GM19467 (cell line): ENCODE results near the gene CD37.

Experiments
- ATAC-seq: cut with Tn5 transposase; IDR thresholded peaks from one replicate; pipeline ENCODE4 v1.9.1; 2021; ENCODE audit warnings: mild to moderate bottlenecking, moderate library complexity; ENCODE audit not compliant: unreplicated experiment

The CD37 gene

DNA sequence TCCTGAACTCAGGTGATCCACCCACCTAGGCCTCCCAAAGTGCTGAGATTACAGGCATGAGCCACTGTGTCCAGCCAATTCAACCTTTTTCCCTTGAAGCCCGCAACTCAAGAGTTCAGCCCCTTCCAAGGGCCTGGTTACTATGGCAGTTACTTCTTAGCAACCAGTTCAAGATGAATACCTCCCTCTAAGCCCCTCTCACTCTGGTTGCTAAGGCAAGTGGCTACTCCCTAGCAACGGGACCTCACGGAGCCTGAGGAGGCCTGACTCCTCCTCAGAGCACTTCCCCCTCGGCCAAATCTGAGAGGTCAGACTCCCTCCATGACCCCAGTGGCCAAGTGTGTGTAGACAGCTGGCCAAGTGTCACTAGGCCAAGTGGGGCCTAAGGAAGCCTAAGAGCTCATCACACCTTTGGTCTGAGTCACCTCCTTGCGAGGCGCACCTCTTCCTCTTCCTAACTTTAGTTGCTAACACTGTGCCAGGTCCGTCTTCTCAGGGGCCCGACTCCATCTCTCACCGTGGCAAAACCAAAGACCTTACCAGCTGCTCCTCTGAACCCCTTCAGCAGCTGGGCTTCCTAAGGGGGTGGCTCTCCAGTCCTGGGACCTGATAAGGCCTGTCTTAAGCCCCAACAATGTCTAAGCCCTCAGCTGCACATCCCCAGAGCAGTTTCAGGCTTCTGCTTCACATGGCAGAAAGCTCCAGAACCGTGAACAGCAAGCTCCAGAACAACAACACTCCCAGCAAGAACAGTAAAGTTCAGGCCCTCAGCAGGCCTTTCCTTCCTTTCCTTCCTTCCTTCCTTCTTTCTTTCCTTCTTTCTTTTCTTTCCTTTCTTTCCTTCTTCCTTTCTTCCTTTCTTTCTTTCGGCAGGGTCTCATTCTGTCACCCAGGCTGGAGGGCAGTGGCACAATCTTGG lies 9.6 kb downstream of the CD37 start:
- ATAC-seq: no peak

DNA sequence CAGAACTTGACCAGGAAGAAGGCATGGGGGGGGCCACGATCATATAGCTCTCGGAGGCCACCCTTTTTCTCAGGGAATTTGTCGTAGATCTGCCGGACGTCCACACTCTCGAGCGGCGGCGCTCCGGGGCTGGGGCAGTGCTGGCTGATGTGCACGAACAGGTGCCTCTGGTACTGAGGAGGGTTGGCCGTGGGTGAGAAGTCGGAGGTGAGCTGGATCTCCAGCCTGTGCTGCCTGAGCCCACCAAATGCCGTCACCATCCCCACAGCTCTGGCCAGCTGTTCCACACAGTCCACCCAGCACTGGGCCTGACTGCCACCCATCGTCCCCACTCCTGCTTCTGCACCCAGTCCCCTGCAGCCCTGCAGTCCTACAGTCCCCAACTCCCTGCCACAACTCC lies 12.0 kb downstream of the CD37 start:
- ATAC-seq: no peak

DNA sequence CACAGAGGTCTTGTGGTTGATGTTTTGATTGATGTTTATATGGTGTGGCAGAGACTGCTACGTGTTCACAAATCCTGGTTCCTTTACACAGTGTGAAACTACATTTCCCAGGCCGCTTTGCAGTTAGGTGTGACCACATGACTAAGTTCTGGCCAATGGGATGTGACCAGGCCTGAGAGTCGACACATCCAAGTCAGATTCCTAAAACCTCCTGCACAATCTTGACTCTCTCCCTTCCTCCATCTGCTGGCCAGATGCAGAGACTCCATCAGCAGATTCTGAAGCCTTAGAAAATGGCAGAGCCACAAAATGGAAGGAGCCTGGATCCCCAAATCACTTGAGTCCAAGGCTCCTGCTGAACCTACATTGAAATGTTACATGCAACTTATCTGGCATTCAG lies 12.6 kb downstream of the CD37 start:
- ATAC-seq: no peak

DNA sequence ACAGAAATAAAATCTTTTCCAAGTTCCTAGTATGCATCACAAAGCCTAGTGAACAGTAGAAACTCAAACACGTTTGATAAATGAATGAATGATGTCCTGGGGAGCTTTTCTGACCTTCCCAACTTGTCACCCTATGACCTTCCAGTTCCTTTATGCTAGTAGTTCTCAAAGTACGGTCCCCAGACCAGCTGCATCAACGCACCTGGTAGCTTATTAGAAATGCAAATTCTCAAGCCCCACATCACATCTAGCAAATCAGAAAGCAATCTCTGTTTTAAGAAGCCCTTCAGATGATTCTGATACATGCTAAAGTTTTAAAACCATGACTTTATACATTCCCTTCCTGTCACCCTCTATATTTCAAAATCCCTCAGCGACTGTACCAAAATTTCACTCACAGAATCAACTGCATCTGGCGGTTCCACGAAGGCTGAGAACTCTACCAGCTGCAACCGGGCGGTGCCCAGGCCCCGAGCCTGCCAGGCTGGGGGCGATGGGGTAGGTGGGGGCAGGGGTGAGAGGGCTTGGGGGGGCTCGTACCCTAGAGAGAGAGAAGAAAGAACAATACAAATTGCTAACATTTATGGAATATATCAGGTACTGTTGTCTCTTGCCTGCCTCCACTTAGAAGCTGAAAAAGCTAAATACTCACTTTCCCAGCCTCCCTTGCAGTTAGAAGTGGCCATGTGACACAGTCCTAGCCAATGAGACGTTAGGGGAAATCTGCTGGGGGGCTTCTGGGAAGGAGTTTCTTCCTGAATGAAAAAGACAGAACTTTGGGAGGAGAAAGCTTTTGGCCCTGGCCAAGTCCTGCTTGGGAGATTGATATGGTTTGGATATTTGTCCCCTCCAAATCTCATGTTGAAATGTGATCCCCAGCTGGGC lies 13.3 kb downstream of the CD37 start:
- no peak for ATAC-seq

DNA sequence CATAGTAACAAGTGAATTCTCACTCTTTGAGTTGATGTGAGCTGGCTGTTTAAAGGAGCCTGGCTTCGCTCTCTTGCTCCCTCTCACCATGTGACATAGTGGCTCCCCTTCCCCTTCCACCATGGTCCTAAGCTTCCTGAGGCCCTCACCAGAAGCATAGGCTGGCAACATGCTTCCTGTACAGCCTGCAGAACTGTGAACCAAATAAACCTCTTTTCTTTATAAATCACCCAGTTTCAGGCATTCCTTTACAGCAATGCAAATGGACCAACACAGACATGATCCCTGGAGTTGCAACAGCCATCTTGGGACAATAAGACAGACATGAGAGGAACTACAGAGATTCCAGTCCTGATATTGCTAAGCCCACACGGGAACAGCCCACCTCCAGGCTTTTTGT lies 14.4 kb downstream of the CD37 start:
- no peak for ATAC-seq

DNA sequence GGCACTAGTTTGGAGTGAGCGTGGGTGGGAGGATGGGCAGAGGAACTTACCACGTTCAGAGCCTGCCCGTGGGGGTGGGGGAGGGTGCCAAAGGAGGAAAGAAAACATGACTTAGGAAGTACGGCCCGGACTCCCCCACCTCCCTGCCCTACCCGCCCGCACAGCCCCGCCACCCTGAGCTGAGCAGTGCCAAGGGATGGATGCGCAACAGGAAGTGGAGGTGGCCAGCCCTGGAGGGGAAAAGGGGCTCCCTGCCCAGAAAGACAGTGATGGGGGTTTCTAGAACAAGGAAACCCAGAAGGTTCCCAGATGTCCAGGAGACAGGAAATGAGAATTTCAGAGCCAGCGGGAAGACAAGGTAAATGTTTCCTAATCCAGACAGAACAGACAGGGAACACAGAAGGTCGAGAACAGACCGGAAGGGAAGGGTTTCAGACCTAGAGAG lies 20.7 kb downstream of the CD37 start:
- ATAC-seq: no peak

DNA sequence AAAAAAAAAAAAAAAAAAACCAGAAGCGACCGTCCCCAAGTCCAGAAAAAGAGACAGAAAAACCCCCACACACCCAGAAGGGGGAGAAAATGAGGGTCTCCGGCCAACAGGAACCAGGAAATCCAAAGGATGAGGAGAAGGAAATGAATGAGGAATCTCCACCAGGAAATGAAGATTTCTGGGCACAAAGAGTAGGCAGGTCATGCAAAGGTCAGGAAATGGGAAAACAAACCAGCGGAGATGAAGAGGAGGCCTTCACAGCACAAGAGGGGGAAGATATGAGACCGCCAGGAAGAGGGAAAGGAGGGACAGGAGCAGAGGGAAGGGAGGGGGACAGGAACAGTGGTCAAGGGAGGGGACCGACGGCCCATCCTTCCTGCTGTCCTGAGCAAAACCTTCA lies 21.2 kb downstream of the CD37 start:
- no peak for ATAC-seq

DNA sequence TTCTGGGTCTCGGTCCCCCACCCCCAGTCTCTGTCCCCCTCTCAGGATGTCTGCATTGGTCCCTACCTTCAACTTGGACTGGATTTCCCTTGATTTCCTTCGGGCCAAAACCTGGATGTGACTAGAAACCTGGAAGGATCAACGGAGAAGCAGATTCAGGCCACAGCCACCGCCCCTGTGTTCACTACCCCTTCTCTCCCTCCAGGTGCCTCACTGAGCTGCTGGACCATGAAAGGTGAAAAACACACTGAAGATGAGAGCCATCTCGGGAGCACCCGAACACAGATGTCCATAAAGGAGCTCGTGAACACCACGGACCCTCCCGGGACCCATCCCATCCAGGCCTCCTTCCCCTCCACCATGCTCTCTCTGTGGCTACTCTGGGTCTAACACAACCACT lies 22.0 kb downstream of the CD37 start:
- no peak for ATAC-seq

DNA sequence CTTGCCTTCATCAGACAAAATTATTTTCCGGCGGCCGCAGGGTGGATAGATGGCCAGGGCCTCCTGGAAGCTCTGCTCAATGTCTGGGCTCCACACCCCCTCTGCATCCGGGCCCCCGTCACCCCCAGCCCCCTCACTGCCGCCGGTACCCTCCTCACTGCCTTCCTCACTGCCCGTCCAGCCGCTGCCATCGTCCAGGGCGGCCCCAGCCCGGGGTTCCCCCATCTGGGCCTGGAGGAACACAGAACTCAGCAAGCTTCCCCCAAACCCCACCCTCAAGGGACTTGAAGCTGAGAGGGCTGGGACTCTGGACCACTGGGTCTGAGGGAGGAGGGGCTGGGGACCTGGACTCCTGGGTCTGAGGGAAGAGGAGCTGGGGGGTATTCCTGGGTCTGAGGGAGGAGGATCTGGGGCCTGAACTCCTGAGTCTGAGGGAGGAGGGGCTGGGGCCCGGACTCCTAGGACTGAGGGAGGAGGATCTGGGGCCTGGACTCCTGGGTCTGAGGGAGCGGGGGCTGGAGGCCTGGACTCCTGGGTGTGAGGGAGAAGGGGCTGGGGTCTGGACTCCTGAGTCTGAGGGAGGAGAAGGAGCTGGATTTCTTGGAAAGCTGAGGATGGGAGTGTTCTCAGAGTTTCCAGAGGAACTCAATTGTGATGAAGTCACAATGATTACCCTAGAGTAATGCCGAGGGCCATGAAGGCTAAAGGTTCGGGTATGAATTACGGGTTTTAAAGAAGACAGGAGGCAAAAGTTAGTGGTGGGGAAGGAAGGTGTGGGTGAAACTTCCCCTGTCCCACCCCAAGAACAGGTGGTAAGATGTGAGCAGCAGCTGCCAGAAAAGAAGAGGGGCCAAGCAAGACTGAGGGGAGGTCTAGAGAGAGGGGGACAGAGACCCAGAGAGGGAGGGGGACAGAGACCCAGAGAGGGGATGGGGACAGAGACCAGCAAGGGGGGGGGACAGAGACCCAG lies 24.9 kb downstream of the CD37 start:
- ATAC-seq: no peak

DNA sequence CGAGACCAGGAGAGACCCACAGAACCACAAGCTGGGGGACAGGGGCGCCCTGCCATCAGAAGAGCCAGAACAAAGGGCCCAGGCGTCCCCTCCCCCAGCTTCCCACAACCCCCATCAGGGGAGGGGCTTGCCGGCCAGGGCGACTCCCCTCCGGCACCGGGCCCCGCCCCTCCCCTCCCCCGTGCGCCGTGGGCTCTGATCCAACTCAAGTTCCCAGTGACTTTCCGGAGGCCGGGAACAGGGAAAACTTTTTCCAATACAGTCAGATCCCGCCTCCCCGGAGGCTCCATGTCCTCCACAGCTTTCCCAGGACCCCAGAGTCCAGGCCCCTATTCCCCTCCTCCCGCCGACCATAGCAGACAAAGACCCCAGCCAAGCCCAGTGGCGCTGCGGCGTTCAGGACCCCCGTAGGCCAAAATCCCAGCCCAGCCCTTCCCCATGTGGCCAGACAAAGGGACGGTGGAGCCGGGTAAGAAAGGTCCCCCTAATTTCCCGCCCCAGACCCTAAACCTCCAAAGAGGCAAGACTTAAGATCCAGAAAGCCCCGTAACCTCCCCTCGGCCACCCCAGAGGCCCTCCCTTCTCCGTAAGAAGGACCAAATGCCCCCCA lies 26.3 kb downstream of the CD37 start:
- no peak for ATAC-seq

DNA sequence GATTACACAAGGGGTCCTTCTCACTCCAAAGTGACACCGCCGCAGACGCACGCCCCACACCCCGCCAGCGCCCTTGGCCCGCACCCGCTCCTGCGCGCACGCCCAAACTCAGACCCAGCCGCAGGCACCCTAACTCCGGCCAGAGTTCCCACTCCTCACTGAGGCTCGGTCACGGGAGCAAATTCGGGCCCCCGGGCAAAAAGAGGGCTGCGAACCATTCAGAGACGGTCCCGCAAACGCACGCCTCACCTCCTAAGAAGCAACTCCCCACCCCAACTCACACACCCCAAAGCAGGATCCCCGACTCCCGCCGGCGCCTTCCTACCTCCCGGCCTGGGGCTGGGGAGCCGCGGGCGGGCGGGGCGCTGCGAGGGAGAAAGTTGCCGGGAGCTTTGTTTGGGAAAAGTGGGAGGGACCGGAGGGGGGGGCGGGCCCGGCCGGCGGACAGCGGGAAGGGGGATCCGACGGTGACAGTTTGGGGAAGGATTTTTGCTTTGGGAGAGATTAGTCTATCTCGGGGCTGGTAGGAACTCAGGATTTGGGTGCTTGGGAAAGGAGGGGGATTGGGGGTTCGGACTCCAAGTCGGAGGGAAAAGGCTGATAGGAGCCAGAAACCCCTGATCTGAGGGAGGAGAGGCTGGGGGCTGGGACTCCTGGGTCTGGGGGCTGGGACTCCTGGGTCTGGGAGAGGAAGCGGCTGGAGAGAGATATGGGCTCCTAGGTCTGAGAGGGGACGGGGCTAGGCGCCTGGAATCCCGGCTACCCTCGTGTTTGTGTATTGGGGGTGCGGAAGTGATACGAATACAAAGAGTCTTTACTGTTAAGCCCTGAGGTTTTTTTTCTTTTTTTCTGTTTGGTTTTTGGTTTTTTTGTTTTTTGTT lies 27.1 kb downstream of the CD37 start, which contains the start of gene TEAD2:
Gene TEAD2, minus strand, starts transcription at position 369 of the 881 bp plus-strand sequence. CDS start 2,341 bp downstream, outside the sequence.
- ATAC-seq: no peak

DNA sequence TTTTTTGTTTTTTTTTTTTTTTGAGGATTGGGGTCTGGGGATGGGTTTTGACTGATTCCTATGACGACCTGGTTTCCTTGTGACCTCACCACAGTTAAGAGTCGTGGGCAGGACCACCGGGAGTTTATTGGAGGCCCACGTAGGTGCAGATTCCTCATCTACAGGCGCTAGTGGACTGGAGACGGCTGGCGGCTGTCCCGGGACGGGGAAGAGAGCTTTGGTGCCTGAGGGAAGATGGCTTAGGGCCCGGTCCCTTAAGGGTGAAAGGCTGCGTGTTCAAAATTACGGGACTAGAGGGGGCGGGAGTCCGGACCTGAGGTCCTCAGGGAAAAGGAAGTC lies 27.7 kb downstream of the CD37 start:
- ATAC-seq: no peak

DNA sequence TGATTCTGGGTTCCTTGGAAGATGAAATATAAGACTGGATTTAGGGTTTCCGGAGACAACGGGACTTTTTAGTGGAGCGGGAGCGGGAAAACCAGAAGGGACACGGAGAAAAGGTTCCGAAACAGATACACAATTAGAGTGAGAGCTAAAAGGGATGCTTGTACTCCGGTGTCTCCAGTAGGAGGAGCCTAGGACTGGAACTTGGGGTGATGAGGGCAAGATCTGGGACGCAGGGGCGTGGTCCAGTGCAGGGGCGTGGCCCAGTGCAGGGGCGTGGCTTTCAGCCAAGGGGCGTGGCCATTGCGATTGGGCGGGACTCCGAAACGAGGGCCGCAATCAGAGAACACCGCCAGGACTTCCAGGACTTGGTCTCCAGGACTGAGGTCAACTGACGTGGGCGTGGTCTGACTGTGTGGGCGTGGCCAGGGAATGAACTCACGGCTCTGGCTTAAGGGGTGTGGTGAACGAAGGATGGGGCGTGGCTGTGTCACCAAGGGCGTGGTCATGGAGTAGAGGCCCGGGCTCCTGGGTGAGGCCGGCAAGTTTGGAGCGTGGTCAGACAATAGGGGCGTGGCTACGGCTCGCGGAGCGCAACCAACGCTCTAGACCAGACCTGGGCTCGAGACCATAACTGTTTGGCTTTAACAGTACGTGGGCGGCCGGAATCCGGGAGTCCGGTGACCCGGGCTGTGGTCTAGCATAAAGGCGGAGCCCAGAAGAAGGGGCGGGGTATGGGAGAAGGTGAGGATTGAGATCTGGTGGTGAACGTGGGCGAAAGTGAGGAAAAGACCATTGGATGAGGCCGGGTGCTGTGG lies 28.3 kb downstream of the CD37 start, which contains the start of gene DKKL1:
Gene DKKL1, plus strand, starts transcription at position 610 of the 815 bp plus-strand sequence. Its CDS starts 122 bp downstream, at position 732.
- ATAC-seq: no peak

DNA sequence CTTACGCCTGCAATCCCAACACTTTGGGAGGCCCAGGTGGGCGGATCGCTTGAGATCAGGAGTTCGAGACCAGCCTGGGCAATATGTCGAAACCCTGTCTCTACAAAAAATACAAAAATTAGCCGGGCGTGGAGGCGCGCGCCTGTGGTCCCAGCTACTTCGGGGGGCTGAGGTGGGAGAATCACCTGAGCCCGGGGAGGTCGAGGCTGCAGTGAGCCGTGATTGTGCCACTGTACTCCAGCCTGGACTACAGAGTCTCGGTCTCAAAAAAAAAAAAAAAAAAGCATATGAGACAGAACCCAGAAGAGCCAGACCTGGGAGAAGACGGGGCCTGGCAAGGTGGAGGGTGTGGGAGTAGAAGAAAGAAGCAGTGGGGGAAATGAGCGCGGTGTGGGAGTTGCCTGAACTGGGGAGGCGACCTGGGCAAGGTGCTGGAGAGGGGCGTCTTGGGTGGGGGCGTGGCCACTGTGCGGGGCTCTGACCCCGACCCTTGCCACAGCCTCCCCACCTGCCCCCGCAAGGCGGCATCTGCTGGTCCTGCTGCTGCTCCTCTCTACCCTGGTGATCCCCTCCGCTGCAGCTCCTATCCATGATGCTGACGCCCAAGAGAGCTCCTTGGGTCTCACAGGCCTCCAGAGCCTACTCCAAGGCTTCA lies 29.0 kb downstream of the CD37 start:
- no peak for ATAC-seq

DNA sequence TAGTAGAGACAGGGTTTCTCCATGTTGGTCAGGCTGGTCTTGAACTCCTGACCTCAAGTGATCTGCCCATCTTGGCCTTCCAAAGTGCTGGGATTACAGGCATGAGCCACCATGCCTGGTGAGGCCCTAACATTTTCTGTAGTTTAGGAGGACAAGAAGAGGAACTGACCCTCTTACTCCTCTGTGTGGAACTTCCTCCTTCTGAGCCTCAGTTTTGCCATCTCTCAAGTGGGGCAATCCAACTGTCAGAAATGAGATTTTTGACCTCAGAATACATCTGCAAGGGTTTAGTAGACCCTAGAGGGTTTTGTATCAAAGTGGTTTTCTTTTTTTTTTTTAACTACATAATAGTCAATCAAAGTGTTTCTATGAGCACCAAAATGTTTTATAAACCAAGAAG lies 30.9 kb downstream of the CD37 start:
- no peak for ATAC-seq

DNA sequence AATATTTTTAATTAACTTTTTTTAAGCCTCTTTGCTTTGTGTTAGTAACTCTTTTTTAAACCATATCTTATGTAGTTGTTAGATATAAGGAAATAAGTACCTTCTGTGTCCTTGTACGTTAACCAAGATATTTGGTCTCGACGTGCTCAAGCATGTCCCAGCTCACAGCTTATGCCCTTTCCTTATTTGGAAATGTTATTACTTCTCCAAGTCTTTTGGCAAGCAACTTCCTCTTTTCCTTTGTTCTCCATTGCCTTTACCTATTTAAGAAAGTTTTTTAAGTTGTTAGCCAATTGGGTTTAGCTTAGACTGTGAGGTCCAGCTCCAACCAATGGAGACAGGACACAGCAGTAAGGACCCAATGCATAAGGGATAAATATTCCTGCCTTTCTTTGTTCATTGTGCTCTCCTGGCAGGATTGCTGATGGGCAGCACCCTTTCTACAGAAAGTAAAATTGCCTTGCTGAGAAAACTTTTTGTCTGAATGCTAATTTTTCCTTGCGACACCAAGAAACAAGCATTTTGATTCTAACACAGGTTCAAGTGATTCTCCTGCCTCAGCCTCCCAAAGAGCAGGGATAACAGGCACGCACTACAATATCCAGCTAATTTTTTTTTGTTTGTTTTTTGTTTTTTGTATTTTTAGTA lies 33.6 kb downstream of the CD37 start:
- ATAC-seq: no peak

DNA sequence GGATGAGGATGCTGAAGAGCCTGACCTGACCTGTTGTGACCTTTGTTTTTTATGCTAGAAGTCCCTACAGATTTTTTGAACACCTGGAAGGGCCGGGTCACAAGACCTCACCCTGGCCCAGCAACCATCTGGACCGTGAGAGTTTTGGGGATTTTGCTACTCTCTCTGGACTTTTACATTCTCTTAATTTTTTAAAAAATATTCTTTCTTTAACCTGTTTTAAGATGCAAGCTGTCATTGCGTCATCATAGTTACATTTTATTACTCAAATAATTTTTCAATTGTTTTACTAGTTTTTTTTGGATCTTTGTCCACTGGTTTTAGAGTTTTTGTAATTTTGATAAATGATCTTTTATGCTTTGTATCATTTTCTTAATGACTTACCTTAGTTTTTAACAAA lies 36.0 kb downstream of the CD37 start:
- ATAC-seq: no peak
